Measurements from ENCODE around the gene SYNM. TPM values are rescaled to one million over a fixed set of nuclear protein-coding genes. Genes with fewer than 3 reads are reported as not detected.

The SYNM gene
- total RNA-seq, 1 experiment from 2014 or later: 6.1 TPM

GRCh38 chr15:99068186-99068585 lies 36.7 kb upstream of the SYNM start:
- Mint-ChIP-seq H3K36me3 (ENCODE audit: insufficient read depth, unreplicated experiment) (no peaks in the 10 kb centered on the region), H3K4me3 (ENCODE audit: unreplicated experiment) (no peak overlapping the region), H3K4me1 (ENCODE audit: low read depth, unreplicated experiment) (no peaks in the 10 kb centered on the region), H3K27ac (ENCODE audit: unreplicated experiment) (no peak overlapping the region), H3K27me3 (ENCODE audit: insufficient read depth, unreplicated experiment) (peaks cover 2% of the 10 kb centered on the region), H3K9me3 (ENCODE audit: unreplicated experiment) (no peaks in the 10 kb centered on the region)
- CTCF ChIA-PET: no interaction called here
- intact Hi-C loops (cut with micrococcal nuclease; ENCODE audit: unreplicated experiment): no loop called here
- H3K27me3 ChIP-seq (replicated peaks; ENCODE audit: control insufficient read depth, insufficient read depth, low read length): no peaks in the 10 kb centered on the region; the same call in 1 of the 2 replicates
- no peak for DNase-seq
- no peaks in the 10 kb centered on the region for H3K36me3 ChIP-seq (ENCODE audit: control insufficient read depth, insufficient read depth, low read length)
- POLR2A ChIA-PET: no interaction called here
- no peak for TF ChIP-seq CTCF (IDR thresholded peaks at IDR 0.05; ENCODE audit: insufficient read depth in 1 of 2, low read depth in 1 of 2, low read length in 1 of 2, severe bottlenecking in 1 of 2, unreplicated experiment in 1 of 2)
- no peak overlapping the region for H3K4me3 ChIP-seq (ENCODE audit: low read depth, low read length)
- H3K4me1 ChIP-seq: no peaks in the 10 kb centered on the region
- no TSS peak for BruUV-seq (replicated peaks)
- no peaks in the 10 kb centered on the region for H3K9me3 ChIP-seq

GRCh38 chr15:99070208-99070607 lies 34.7 kb upstream of the SYNM start:
- no peaks in the 10 kb centered on the region for H3K4me1 Mint-ChIP-seq (ENCODE audit: low read depth, unreplicated experiment)
- no peaks in the 10 kb centered on the region for H3K9me3 Mint-ChIP-seq (ENCODE audit: unreplicated experiment)
- H3K4me3 Mint-ChIP-seq (ENCODE audit: unreplicated experiment): no peak overlapping the region
- BruUV-seq (replicated peaks): no TSS peak
- no peak for DNase-seq
- intact Hi-C loops (cut with micrococcal nuclease; ENCODE audit: unreplicated experiment): loop anchor here (10.0 kb wide), 1 partner anchor 415 kb away; no protein-coding TSS in a partner anchor
- ChIA-PET POLR2A (no interaction called here), CTCF (interaction anchor here (0.6 kb wide), 1 partner anchor 56 kb away, joined by 3 read pairs; no protein-coding TSS in a partner anchor)
- Histone ChIP-seq H3K4me1 (no peaks in the 10 kb centered on the region), H3K36me3 (ENCODE audit: control insufficient read depth, insufficient read depth, low read length) (no peaks in the 10 kb centered on the region), H3K27me3 (replicated peaks; ENCODE audit: control insufficient read depth, insufficient read depth, low read length) (no peaks in the 10 kb centered on the region; the same call in 1 of the 2 replicates), H3K9me3 (no peaks in the 10 kb centered on the region), H3K4me3 (ENCODE audit: low read depth, low read length) (no peak overlapping the region)
- TF ChIP-seq CTCF (IDR thresholded peaks at IDR 0.05; ENCODE audit: insufficient read depth in 1 of 2, low read depth in 1 of 2, low read length in 1 of 2, severe bottlenecking in 1 of 2, unreplicated experiment in 1 of 2): no peak
- H3K27me3 Mint-ChIP-seq (ENCODE audit: insufficient read depth, unreplicated experiment): no peaks in the 10 kb centered on the region
- no peaks in the 10 kb centered on the region for H3K36me3 Mint-ChIP-seq (ENCODE audit: insufficient read depth, unreplicated experiment)
- no peak overlapping the region for H3K27ac Mint-ChIP-seq (ENCODE audit: unreplicated experiment)

GRCh38 chr15:99071091-99071680 lies 33.7 kb upstream of the SYNM start:
- Histone ChIP-seq H3K4me3 (ENCODE audit: low read depth, low read length) (no peak overlapping the region), H3K4me1 (no peaks in the 10 kb centered on the region), H3K36me3 (ENCODE audit: control insufficient read depth, insufficient read depth, low read length) (no peaks in the 10 kb centered on the region), H3K9me3 (no peaks in the 10 kb centered on the region), H3K27me3 (replicated peaks; ENCODE audit: control insufficient read depth, insufficient read depth, low read length) (no peaks in the 10 kb centered on the region; the same call in 1 of the 2 replicates)
- ChIA-PET CTCF (no interaction called here), POLR2A (no interaction called here)
- no peak overlapping the region for H3K27ac Mint-ChIP-seq (ENCODE audit: unreplicated experiment)
- no peak for TF ChIP-seq CTCF (IDR thresholded peaks at IDR 0.05; ENCODE audit: insufficient read depth in 1 of 2, low read depth in 1 of 2, low read length in 1 of 2, severe bottlenecking in 1 of 2, unreplicated experiment in 1 of 2)
- intact Hi-C loops (cut with micrococcal nuclease; ENCODE audit: unreplicated experiment): loop anchor here (10.0 kb wide), 1 partner anchor 416 kb away; no protein-coding TSS in a partner anchor
- no peaks in the 10 kb centered on the region for H3K36me3 Mint-ChIP-seq (ENCODE audit: insufficient read depth, unreplicated experiment)
- H3K9me3 Mint-ChIP-seq (ENCODE audit: unreplicated experiment): no peaks in the 10 kb centered on the region
- no peaks in the 10 kb centered on the region for H3K4me1 Mint-ChIP-seq (ENCODE audit: low read depth, unreplicated experiment)
- BruUV-seq (replicated peaks): no TSS peak
- H3K27me3 Mint-ChIP-seq (ENCODE audit: insufficient read depth, unreplicated experiment): no peaks in the 10 kb centered on the region
- no peak overlapping the region for H3K4me3 Mint-ChIP-seq (ENCODE audit: unreplicated experiment)
- DNase-seq: no peak

Measured in Caco-2 (cell line).